ENCODE results near the gene POU2F1. TPM values are rescaled to one million over a fixed set of nuclear protein-coding genes. Genes with fewer than 3 reads are reported as not detected.
A peak's percentile ranks its signal among the peaks of the same experiment; 100 is the strongest.
"Not testable (repeated sequence)": the region's sequence is repeated elsewhere in the genome, so short reads cannot be mapped to it uniquely, and the experiment has no call there.

POU2F1 gene
- total RNA-seq, 1 experiment from 2014 or later: 43.2 TPM

DNA sequence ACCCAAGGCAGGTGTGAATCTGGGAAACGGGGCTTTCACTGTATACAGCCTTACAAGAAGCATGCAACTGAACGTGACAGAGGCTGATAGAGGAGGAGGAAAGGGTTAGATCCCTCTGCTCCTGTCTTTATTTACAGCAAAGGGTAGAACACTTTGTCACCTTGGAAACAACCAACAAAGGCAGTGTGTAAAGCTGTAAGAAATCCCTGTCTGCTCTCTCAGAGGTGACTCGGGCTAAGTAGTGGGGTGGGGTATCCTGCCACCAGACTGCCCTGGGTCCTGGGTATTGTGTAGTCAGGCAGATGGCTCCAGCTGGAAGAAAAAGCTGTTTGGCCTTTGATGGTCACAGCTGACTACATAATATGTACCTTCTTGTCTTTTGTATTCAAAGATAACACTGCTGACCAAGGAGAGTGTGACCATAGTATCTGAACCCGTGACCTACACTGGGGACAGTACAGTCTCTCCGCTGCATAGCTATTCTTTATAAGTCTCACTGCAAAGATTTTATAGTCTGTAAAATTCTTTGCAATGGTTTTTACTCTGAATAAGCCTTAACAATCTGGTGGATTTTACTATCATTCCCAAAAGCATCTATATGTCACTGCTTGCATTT lies 22.1 kb upstream of the POU2F1 start:
- no peaks in the 10 kb centered on the region for H3K79me2 ChIP-seq (ENCODE audit: low read length)
- no peak overlapping the region for H3K27ac ChIP-seq (ENCODE audit: low read length)
- H3K9me2 ChIP-seq (replicated peaks; ENCODE audit: insufficient read depth, low read length): no peaks in the 10 kb centered on the region
- peaks cover 20% of the 10 kb centered on the region for H3K4me1 ChIP-seq (ENCODE audit: low read length)
- H3K4me2 ChIP-seq (ENCODE audit: low read depth, low read length, poor library complexity, severe bottlenecking): no peak overlapping the region
- no peak overlapping the region for H3K4me3 ChIP-seq (ENCODE audit: low read length)
- no peak overlapping the region for H3K9ac ChIP-seq (ENCODE audit: low read length)
- H3K27me3 ChIP-seq (ENCODE audit: low read length): no peaks in the 10 kb centered on the region
- no peak overlapping the region for H2AFZ ChIP-seq (ENCODE audit: low read length)
- DNase-seq: no peak
- no peaks in the 10 kb centered on the region for H3K36me3 ChIP-seq (ENCODE audit: insufficient read depth, low read length)
- no peaks in the 10 kb centered on the region for H4K20me1 ChIP-seq (ENCODE audit: insufficient read depth, low read depth, low read length)
- no peaks in the 10 kb centered on the region for H3K9me3 ChIP-seq (ENCODE audit: low read length)

DNA sequence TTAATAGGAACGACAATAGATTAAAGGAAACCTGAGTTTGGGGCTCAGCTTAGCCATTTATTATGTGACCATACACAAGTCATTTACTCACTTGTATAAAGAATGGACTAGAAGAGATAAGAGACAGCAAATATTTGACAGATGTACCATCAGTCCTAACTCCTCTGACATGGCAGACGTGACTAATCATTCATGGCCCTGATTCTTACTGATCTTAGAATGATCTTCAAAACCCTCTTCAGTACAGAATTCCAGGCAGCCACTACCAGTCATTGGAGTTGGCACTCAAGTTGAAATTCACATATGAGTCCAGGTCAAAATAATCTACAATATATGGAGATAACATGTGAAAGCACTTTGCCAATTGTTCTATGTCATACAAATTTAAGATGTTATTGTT lies 21.0 kb upstream of the POU2F1 start:
- Histone ChIP-seq H2AFZ (ENCODE audit: low read length) (no peak overlapping the region), H3K4me2 (ENCODE audit: low read depth, low read length, poor library complexity, severe bottlenecking) (no peak overlapping the region), H3K36me3 (ENCODE audit: insufficient read depth, low read length) (no peaks in the 10 kb centered on the region), H3K27ac (ENCODE audit: low read length) (no peak overlapping the region), H3K4me3 (ENCODE audit: low read length) (no peak overlapping the region), H3K79me2 (ENCODE audit: low read length) (no peaks in the 10 kb centered on the region), H4K20me1 (ENCODE audit: insufficient read depth, low read depth, low read length) (no peaks in the 10 kb centered on the region), H3K9me3 (ENCODE audit: low read length) (no peaks in the 10 kb centered on the region), H3K9me2 (replicated peaks; ENCODE audit: insufficient read depth, low read length) (no peaks in the 10 kb centered on the region), H3K27me3 (ENCODE audit: low read length) (no peaks in the 10 kb centered on the region), H3K4me1 (ENCODE audit: low read length) (peaks cover 20% of the 10 kb centered on the region), H3K9ac (ENCODE audit: low read length) (no peak overlapping the region)
- DNase-seq: no peak

DNA sequence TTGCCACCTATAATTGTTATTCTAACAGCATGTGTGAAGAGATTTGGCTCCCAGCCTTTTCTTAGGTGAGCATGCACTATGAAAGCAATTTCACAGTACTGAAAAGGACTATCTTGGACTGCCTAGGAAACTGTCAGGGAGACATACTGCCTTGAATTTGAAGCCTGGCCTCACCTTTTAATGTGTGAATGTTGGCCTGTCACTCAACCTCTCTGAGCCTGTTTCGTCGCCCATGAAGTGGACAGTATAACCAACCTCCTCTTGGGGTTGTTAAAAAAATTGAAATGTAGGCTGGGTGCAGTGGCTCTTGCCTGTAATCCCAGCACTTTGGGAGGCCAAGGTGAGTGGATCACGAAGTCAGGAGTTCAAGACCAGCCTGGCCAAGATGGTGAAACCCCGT lies 20.4 kb upstream of the POU2F1 start:
- H4K20me1 ChIP-seq (ENCODE audit: insufficient read depth, low read depth, low read length): no peaks in the 10 kb centered on the region
- no peak overlapping the region for H2AFZ ChIP-seq (ENCODE audit: low read length)
- peaks cover 20% of the 10 kb centered on the region for H3K4me1 ChIP-seq (ENCODE audit: low read length)
- no peaks in the 10 kb centered on the region for H3K9me2 ChIP-seq (replicated peaks; ENCODE audit: insufficient read depth, low read length)
- H3K27me3 ChIP-seq (ENCODE audit: low read length): no peaks in the 10 kb centered on the region
- DNase-seq: no peak
- no peaks in the 10 kb centered on the region for H3K36me3 ChIP-seq (ENCODE audit: insufficient read depth, low read length)
- no peaks in the 10 kb centered on the region for H3K79me2 ChIP-seq (ENCODE audit: low read length)
- H3K4me3 ChIP-seq (ENCODE audit: low read length): no peak overlapping the region
- H3K9me3 ChIP-seq (ENCODE audit: low read length): no peaks in the 10 kb centered on the region
- no peak overlapping the region for H3K4me2 ChIP-seq (ENCODE audit: low read depth, low read length, poor library complexity, severe bottlenecking)
- H3K9ac ChIP-seq (ENCODE audit: low read length): no peak overlapping the region
- no peak overlapping the region for H3K27ac ChIP-seq (ENCODE audit: low read length)

DNA sequence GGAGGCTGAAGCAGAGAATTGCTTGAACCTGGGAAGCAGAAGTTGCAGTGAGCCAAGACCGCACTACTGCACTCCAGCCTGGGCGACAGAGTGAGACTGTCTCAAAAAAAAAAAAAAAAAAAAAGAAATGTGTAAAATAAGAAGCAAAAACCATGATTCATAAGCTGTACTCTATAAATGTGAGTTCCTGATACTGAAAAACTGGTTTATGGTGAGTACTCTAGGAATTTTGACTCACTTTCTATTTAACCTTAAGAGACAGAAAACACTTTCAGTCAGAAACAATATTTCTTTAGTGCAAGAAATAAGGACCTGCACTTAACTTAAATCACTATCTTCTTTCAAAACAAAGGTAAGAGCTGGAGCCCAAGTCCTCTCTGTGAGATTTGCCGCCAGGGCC lies 19.9 kb upstream of the POU2F1 start:
- no peak overlapping the region for H3K4me3 ChIP-seq (ENCODE audit: low read length)
- no peak overlapping the region for H2AFZ ChIP-seq (ENCODE audit: low read length)
- H3K9me3 ChIP-seq (ENCODE audit: low read length): no peaks in the 10 kb centered on the region
- no peak overlapping the region for H3K9ac ChIP-seq (ENCODE audit: low read length)
- H3K27ac ChIP-seq (ENCODE audit: low read length): no peak overlapping the region
- peaks cover 20% of the 10 kb centered on the region for H3K4me1 ChIP-seq (ENCODE audit: low read length)
- H3K27me3 ChIP-seq (ENCODE audit: low read length): no peaks in the 10 kb centered on the region
- H3K9me2 ChIP-seq (replicated peaks; ENCODE audit: insufficient read depth, low read length): no peaks in the 10 kb centered on the region
- no peaks in the 10 kb centered on the region for H4K20me1 ChIP-seq (ENCODE audit: insufficient read depth, low read depth, low read length)
- no peaks in the 10 kb centered on the region for H3K79me2 ChIP-seq (ENCODE audit: low read length)
- no peak overlapping the region for H3K4me2 ChIP-seq (ENCODE audit: low read depth, low read length, poor library complexity, severe bottlenecking)
- no peak for DNase-seq
- H3K36me3 ChIP-seq (ENCODE audit: insufficient read depth, low read length): no peaks in the 10 kb centered on the region

DNA sequence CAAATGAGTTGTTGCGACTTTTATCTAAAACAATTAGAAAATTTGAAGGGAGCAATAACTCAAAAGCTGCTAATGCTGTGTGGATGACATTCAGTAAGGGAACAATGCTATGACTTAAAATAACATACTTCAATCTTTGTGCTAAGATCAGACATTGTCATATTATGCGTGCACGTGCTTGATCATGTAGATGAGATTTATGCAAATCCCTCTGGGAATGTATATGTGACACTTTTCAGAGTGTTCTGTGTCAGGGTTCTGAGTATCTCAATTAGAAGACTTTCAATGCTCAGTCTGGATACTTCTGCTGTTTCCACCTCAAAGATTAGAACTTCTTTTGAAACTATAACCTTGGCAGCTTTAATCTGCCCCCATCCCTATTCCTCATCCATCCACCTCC lies 18.6 kb upstream of the POU2F1 start:
- Histone ChIP-seq H3K79me2 (ENCODE audit: low read length) (no peaks in the 10 kb centered on the region), H4K20me1 (ENCODE audit: insufficient read depth, low read depth, low read length) (no peaks in the 10 kb centered on the region), H3K27ac (ENCODE audit: low read length) (no peak overlapping the region), H3K9ac (ENCODE audit: low read length) (0 out of 2 replicates have a peak overlapping the region, but pooled peaks have one; percentile 5), H3K9me2 (replicated peaks; ENCODE audit: insufficient read depth, low read length) (no peaks in the 10 kb centered on the region), H3K27me3 (ENCODE audit: low read length) (no peaks in the 10 kb centered on the region), H3K9me3 (ENCODE audit: low read length) (no peaks in the 10 kb centered on the region), H3K36me3 (ENCODE audit: insufficient read depth, low read length) (no peaks in the 10 kb centered on the region), H3K4me1 (ENCODE audit: low read length) (peaks cover 20% of the 10 kb centered on the region), H3K4me3 (ENCODE audit: low read length) (no peak overlapping the region), H2AFZ (ENCODE audit: low read length) (0 out of 2 replicates have a peak overlapping the region, but pooled peaks have one; percentile 7), H3K4me2 (ENCODE audit: low read depth, low read length, poor library complexity, severe bottlenecking) (peak overlapping the region; percentile 31)
- peak; percentile 66 for DNase-seq

DNA sequence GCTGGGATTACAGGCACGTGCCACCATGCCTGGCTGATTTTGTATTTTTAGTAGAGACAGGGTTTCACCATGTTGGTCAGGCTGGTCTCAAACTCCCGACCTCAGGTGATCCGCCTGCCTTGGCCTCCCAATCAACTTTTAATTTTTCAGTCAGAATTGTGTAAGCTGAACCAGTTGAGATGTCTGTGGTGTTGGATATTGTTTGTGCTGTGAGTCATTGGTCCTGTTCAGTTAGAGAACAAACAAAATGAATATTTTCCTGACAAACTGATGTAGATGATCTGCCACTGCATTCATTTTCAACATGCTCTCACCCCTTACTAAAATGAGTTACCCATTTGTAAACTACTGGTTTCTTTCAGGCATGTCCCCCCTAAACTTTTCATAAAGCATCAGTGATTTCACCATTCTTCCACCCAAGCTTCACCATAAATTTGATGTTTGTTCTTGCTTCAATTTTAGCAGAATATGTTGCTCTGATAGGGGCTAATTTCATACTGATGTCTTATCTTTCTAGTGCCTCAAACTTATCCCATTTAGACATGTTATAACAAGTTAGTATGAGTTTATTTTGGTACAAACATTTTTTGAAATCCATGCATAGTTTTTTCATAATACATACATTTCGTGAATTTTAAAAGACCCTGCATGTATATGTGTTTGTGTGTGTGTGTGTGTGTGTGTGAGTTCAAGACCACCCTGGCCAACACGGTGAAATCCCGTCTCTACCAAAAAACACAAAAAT lies 15.2 kb upstream of the POU2F1 start:
- not testable (repeated sequence) for H2AFZ ChIP-seq (ENCODE audit: low read length); H3K4me2 ChIP-seq (ENCODE audit: low read depth, low read length, poor library complexity, severe bottlenecking); DNase-seq; H3K27me3 ChIP-seq (ENCODE audit: low read length); H3K79me2 ChIP-seq (ENCODE audit: low read length); H3K27ac ChIP-seq (ENCODE audit: low read length); H3K4me3 ChIP-seq (ENCODE audit: low read length); H3K9ac ChIP-seq (ENCODE audit: low read length); H3K9me2 ChIP-seq (replicated peaks; ENCODE audit: insufficient read depth, low read length); H4K20me1 ChIP-seq (ENCODE audit: insufficient read depth, low read depth, low read length); H3K36me3 ChIP-seq (ENCODE audit: insufficient read depth, low read length)
- Histone ChIP-seq H3K4me1 (ENCODE audit: low read length) (peaks cover 23% of the 10 kb centered on the region), H3K9me3 (ENCODE audit: low read length) (peaks cover 19% of the 10 kb centered on the region)

DNA sequence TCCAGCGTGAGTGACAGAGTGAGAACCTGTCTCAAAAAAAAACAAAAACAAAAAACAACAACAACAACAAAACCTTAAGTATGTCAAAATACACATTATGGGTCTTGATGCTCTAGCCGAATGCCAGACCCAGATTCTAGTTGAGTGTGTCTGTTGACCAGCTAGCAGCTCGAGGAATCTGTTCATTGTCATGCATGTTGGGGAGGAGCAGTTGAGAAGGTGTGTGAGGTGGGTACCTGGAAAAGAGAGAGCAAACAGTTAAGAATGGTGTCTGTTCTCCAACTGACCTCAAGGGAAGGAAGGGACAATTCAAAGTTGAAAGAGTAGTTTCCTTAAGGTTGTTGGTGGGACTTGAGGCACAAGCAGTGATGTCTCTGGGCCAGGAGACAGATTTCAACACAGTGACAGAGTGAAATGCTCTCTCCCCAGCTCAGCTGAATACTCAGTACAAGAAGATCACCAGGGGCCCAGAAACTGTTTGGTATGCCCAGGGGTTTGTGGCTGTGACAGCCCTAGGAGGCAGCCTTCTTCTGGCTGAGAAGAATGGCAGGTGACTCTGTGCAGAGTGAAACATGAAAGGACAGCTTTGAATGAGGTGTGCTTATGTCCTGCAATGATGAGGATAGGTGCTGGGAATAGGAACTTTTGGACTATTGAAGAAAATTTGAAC lies 14.4 kb upstream of the POU2F1 start:
- Histone ChIP-seq H3K4me3 (ENCODE audit: low read length) (no peak overlapping the region), H4K20me1 (ENCODE audit: insufficient read depth, low read depth, low read length) (no peaks in the 10 kb centered on the region), H3K27me3 (ENCODE audit: low read length) (no peaks in the 10 kb centered on the region), H3K9ac (ENCODE audit: low read length) (no peak overlapping the region), H3K27ac (ENCODE audit: low read length) (no peak overlapping the region), H3K4me2 (ENCODE audit: low read depth, low read length, poor library complexity, severe bottlenecking) (no peak overlapping the region), H3K4me1 (ENCODE audit: low read length) (peaks cover 23% of the 10 kb centered on the region), H3K36me3 (ENCODE audit: insufficient read depth, low read length) (no peaks in the 10 kb centered on the region), H3K9me3 (ENCODE audit: low read length) (peaks cover 19% of the 10 kb centered on the region), H2AFZ (ENCODE audit: low read length) (no peak overlapping the region), H3K79me2 (ENCODE audit: low read length) (no peaks in the 10 kb centered on the region), H3K9me2 (replicated peaks; ENCODE audit: insufficient read depth, low read length) (no peaks in the 10 kb centered on the region)
- no peak for DNase-seq

DNA sequence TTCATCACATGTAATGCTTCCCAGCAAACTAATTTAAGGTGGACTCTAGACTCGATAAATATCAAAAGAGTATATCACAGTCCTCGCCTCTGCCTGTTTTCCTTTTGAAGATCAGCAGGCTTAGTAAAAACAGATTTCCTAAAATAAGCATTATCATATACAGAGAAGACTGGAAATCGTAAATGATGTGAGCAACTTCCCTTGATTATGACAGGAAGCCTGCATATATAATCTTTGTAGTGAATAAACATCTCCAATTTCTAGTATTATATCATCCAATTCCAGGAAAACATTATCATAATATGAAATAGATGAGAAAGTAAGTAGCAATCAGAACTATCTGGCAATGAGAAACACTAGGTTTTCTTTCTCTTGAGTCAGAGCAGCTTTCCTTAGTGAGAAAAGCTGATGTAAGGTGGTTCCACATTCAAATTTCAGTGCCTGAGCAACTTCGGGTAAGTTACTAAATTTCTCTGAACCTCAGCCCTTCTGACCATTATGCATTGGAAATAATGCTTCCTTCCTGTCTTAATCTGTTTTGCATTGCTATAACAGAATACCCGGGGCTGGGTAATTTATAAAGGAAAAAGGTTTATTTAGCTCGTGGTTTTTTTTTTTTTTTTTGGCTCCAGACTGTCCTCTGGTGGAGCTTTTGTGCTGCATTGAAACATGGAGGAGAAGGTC lies 12.6 kb upstream of the POU2F1 start:
- Histone ChIP-seq H3K4me3 (ENCODE audit: low read length) (no peak overlapping the region), H3K9me3 (ENCODE audit: low read length) (peaks cover 19% of the 10 kb centered on the region), H2AFZ (ENCODE audit: low read length) (no peak overlapping the region)

More for the DNA sequence above, 12.6 kb upstream of the POU2F1 start:
- peak overlapping the region; percentile 49 for H3K4me2 ChIP-seq (ENCODE audit: low read depth, low read length, poor library complexity, severe bottlenecking)
- no peaks in the 10 kb centered on the region for H4K20me1 ChIP-seq (ENCODE audit: insufficient read depth, low read depth, low read length)
- peaks cover 11% of the 10 kb centered on the region for H3K4me1 ChIP-seq (ENCODE audit: low read length)
- H3K36me3 ChIP-seq (ENCODE audit: insufficient read depth, low read length): no peaks in the 10 kb centered on the region
- H3K9ac ChIP-seq (ENCODE audit: low read length): no peak overlapping the region
- DNase-seq: peak; percentile 50
- no peak overlapping the region for H3K27ac ChIP-seq (ENCODE audit: low read length)
- no peaks in the 10 kb centered on the region for H3K27me3 ChIP-seq (ENCODE audit: low read length)
- H3K9me2 ChIP-seq (replicated peaks; ENCODE audit: insufficient read depth, low read length): no peaks in the 10 kb centered on the region
- H3K79me2 ChIP-seq (ENCODE audit: low read length): no peaks in the 10 kb centered on the region

Measured in Karpas-422 (cell line).